Activated T-helper 1 cell treated with Interleukin-2 at 50 U/mL for 16 hours (primary cell): ENCODE results near the gene SPOCK1.
"Not testable (repeated sequence)": the region's sequence is repeated elsewhere in the genome, so short reads cannot be mapped to it uniquely, and the experiment has no call there.

Source experiments
- DNase-seq: peaks from one replicate; pipeline ENCODE4 v3.0.0-alpha.2; 2020; ENCODE audit warnings: low read depth

The SPOCK1 gene

GRCh38 chr5:137016783-137017324 lies 482.3 kb downstream of the SPOCK1 start:
- DNase-seq: no peak

- DNase-seq: no peak
Observed at GRCh38 chr5:137015540-137016116, 483.5 kb downstream of the SPOCK1 start.

- no peak for DNase-seq
Observed at GRCh38 chr5:137014731-137015130, 484.4 kb downstream of the SPOCK1 start.

- no peak for DNase-seq
Observed at GRCh38 chr5:137010226-137010625, 488.9 kb downstream of the SPOCK1 start.

GRCh38 chr5:137004279-137004678 lies 494.8 kb downstream of the SPOCK1 start:
- no peak for DNase-seq

GRCh38 chr5:137001026-137001569 lies 498.0 kb downstream of the SPOCK1 start:
- DNase-seq: no peak

GRCh38 chr5:136999787-137000186 lies 499.3 kb downstream of the SPOCK1 start:
- DNase-seq: no peak

GRCh38 chr5:136998854-136999357 lies 500.2 kb downstream of the SPOCK1 start:
- no peak for DNase-seq

GRCh38 chr5:136994154-136994553 lies 505.0 kb downstream of the SPOCK1 start:
- no peak for DNase-seq

GRCh38 chr5:136992796-136993489 lies 506.2 kb downstream of the SPOCK1 start:
- no peak for DNase-seq

- no peak for DNase-seq
Observed at GRCh38 chr5:136985785-136986475, 513.2 kb downstream of the SPOCK1 start.

- DNase-seq: no peak
Observed at GRCh38 chr5:136984772-136985446, 514.2 kb downstream of the SPOCK1 start.

- no peak for DNase-seq
Observed at GRCh38 chr5:136981936-136982335, 517.2 kb downstream of the SPOCK1 start.

- DNase-seq: no peak
Observed at GRCh38 chr5:136979131-136979530, 520.0 kb downstream of the SPOCK1 start.

GRCh38 chr5:136963504-136963903 lies 535.6 kb downstream of the SPOCK1 start:
- DNase-seq: no peak

GRCh38 chr5:136957428-136957827 lies 541.7 kb downstream of the SPOCK1 start:
- DNase-seq: no peak

- not testable (repeated sequence) for DNase-seq
Observed at GRCh38 chr5:136954142-136954541, 545.0 kb downstream of the SPOCK1 start.

- not testable (repeated sequence) for DNase-seq
Observed at GRCh38 chr5:136953346-136954069, 545.6 kb downstream of the SPOCK1 start.

- DNase-seq: no peak
Observed at GRCh38 chr5:136927571-136927970, 571.6 kb downstream of the SPOCK1 start.

- DNase-seq: no peak
Observed at GRCh38 chr5:136926073-136926472, 573.1 kb downstream of the SPOCK1 start.
